H1 (cell line): ENCODE results near the gene CDK5RAP2.

Experiments
- BRCA1 ChIP-seq: IDR thresholded peaks from 2 replicates; pipeline ENCODE4 v1.6.1; 2012; ENCODE audit warnings: low read depth, low read length, improper control_type of control experiment
- CTCF ChIP-seq, 3 experiments: IDR thresholded peaks; 1 replicate in 2 of 3; 2 replicates in 1 of 3; pipeline versions ENCODE4 v1.5.1 to v1.6.1; 2011; ENCODE audit warnings: low read length in 3 of 3, mild to moderate bottlenecking in 3 of 3, inconsistent platforms in 2 of 3, low read depth in 1 of 3, moderate library complexity in 1 of 3; ENCODE audit not compliant: insufficient read depth in 1 of 3; ENCODE audit errors: control extremely low read depth in 1 of 3
- EZH2 ChIP-seq: fragments of 200-600 bp; sonication (generic); IDR thresholded peaks from 2 replicates; pipeline ENCODE4 v1.7.1; 2012; ENCODE audit warnings: low read depth, mild to moderate bottlenecking, moderate library complexity, low read length, inconsistent platforms; ENCODE audit not compliant: severe bottlenecking
- MAX ChIP-seq: IDR thresholded peaks from 2 replicates; pipeline ENCODE4 v1.6.1; 2012; ENCODE audit warnings: inconsistent platforms
- SIN3A ChIP-seq, 2 experiments: IDR thresholded peaks in 1 of 2; conservative IDR thresholded peaks in 1 of 2; 2 replicates each; pipeline ENCODE4 v1.6.1; 2011 to 2012; ENCODE audit warnings: low read length in 2 of 2, improper control_type of control experiment in 1 of 2, low read depth in 1 of 2, mild to moderate bottlenecking in 1 of 2
- TEAD4 ChIP-seq: IDR thresholded peaks from 2 replicates; pipeline ENCODE4 v1.6.1; 2012; ENCODE audit warnings: low read depth, low read length, inconsistent platforms, mixed read lengths
- ZNF274 ChIP-seq: IDR thresholded peaks from 2 replicates; pipeline ENCODE4 v1.7.0; 2012; ENCODE audit warnings: low read length, borderline replicate concordance; ENCODE audit errors: extremely low read depth

- no peak for TF ChIP-seq ZNF274
- no peak for TF ChIP-seq EZH2
- no peak for TF ChIP-seq MAX
- no peak for TF ChIP-seq TEAD4
- TF ChIP-seq CTCF (IDR thresholded peaks at IDR 0.05; ENCODE audit: control extremely low read depth in 1 of 3, insufficient read depth in 1 of 3, low read depth in 1 of 3, low read length in 3 of 3), result no peak
- no peak for TF ChIP-seq BRCA1
- TF ChIP-seq SIN3A (conservative IDR thresholded peaks at IDR 0.05 in 1 of 2, IDR thresholded peaks at IDR 0.05 in 1 of 2; ENCODE audit: low read depth in 1 of 2, low read length in 2 of 2), result no peak
Measured at GRCh38 chr9:120621941-120622340, 42.0 kb upstream of the CDK5RAP2 start.
